Central memory CD4-positive, alpha-beta T cell (primary cell): ENCODE measurements around the gene ADGRE1.

Experiments used
- DNase-seq: peaks from one replicate; pipeline ENCODE4 v3.0.0; 2022

ADGRE1 gene

GRCh38 chr19:6876748-6877147 lies 10.6 kb upstream of the ADGRE1 start:
- no peak for DNase-seq

- no peak for DNase-seq
These were observed 9.6 kb upstream of the ADGRE1 start for GRCh38 chr19:6877766-6878165.

- no peak for DNase-seq
These were observed 992 bp upstream of the ADGRE1 start for GRCh38 chr19:6886277-6886897.

- no peak for DNase-seq
These were observed 1.6 kb downstream of the ADGRE1 start for GRCh38 chr19:6888967-6889366.

- DNase-seq: peak; percentile 29
These were observed 3.1 kb downstream of the ADGRE1 start for GRCh38 chr19:6890401-6890913.

- peak; percentile 24 for DNase-seq
These were observed 3.6 kb downstream of the ADGRE1 start for GRCh38 chr19:6890938-6891337.

- peak; percentile 40 for DNase-seq
These were observed 4.5 kb downstream of the ADGRE1 start for GRCh38 chr19:6891761-6892385.

GRCh38 chr19:6894313-6894712 lies 6.9 kb downstream of the ADGRE1 start:
- DNase-seq: no peak

- no peak for DNase-seq
These were observed 16.1 kb downstream of the ADGRE1 start for GRCh38 chr19:6903446-6903845.

- DNase-seq: no peak
These were observed 19.2 kb downstream of the ADGRE1 start for GRCh38 chr19:6906559-6907060.

- DNase-seq: no peak
These were observed 24.1 kb downstream of the ADGRE1 start for GRCh38 chr19:6911523-6911922.

GRCh38 chr19:6914321-6914720 lies 26.9 kb downstream of the ADGRE1 start:
- no peak for DNase-seq

GRCh38 chr19:6916952-6917351 lies 29.6 kb downstream of the ADGRE1 start:
- DNase-seq: no peak

- no peak for DNase-seq
These were observed 38.0 kb downstream of the ADGRE1 start for GRCh38 chr19:6925386-6925785.

- DNase-seq: peak; percentile 42
These were observed 38.7 kb downstream of the ADGRE1 start for GRCh38 chr19:6925801-6926751.

- DNase-seq: no peak
These were observed 42.8 kb downstream of the ADGRE1 start for GRCh38 chr19:6930190-6930589.

- no peak for DNase-seq
These were observed 47.7 kb downstream of the ADGRE1 start for GRCh38 chr19:6935069-6935468.

- DNase-seq: no peak
These were observed 48.2 kb downstream of the ADGRE1 start for GRCh38 chr19:6935618-6936017.

- DNase-seq: no peak
These were observed 58.4 kb downstream of the ADGRE1 start for GRCh38 chr19:6945733-6946132.

GRCh38 chr19:6947745-6948144 lies 60.4 kb downstream of the ADGRE1 start:
- no peak for DNase-seq

- DNase-seq: no peak
These were observed 61.5 kb downstream of the ADGRE1 start for GRCh38 chr19:6948884-6949283.

- no peak for DNase-seq
These were observed 65.6 kb downstream of the ADGRE1 start for GRCh38 chr19:6952956-6953355.

GRCh38 chr19:6955082-6955481 lies 67.7 kb downstream of the ADGRE1 start:
- no peak for DNase-seq
